ENCODE data around the gene BHLHA15. TPM values are rescaled to one million over a fixed set of nuclear protein-coding genes. Genes with fewer than 3 reads are reported as not detected.

BHLHA15 gene
- 0.32 and 1.1 TPM in 2 replicates for total RNA-seq

GRCh38 chr7:98211221-98211675 is at the start of gene BHLHA15:
TSS of gene BHLHA15 (plus strand) at chr7:98211439. CDS start at chr7:98212310, 871 bp downstream.

GRCh38 chr7:98251601-98252424 is 40.6 kb downstream of the BHLHA15 start, which contains the start of gene TECPR1:
TSS of gene TECPR1 (minus strand) at chr7:98252232. CDS start at chr7:98246146, 6,086 bp downstream.

Other genes starting within 250 kb of the BHLHA15 start
- not detected in 2 replicates for gene OCM2, start 221.2 kb upstream of the BHLHA15 start, total RNA-seq
- 9.0 and 9.4 TPM in 2 replicates for gene LMTK2, start 104.6 kb upstream of the BHLHA15 start, total RNA-seq
- 49.7 and 51.4 TPM in 2 replicates for gene TECPR1, start 40.8 kb downstream of the BHLHA15 start, total RNA-seq
- 25.3 and 33.3 TPM in 2 replicates for gene BRI3, start 70.2 kb downstream of the BHLHA15 start, total RNA-seq
- under 0.01 TPM in 1 of 2 replicates, not detected in the other for gene BAIAP2L1, start 189.7 kb downstream of the BHLHA15 start, total RNA-seq